Endodermal cell (in vitro differentiated cells): ENCODE measurements around the gene TSPAN3. TPM values are rescaled to one million over a fixed set of nuclear protein-coding genes. Genes with fewer than 3 reads are reported as not detected.

Experiments
- DNase-seq: peaks from one replicate; pipeline ENCODE4 v3.0.0-alpha.2; 2017
- H3K27ac ChIP-seq: 2 replicates; pipeline ENCODE4 v1.5.1; 2013; ENCODE audit warnings: mild to moderate bottlenecking, low read depth, low read length, moderate library complexity
- H3K27me3 ChIP-seq: 2 replicates; pipeline ENCODE4 v1.6.1; 2013; ENCODE audit warnings: mild to moderate bottlenecking, low read length, moderate library complexity; ENCODE audit not compliant: insufficient read depth, control insufficient read depth, poor library complexity, severe bottlenecking
- H3K36me3 ChIP-seq: 2 replicates; pipeline ENCODE4 v1.7.0; 2013; ENCODE audit warnings: mild to moderate bottlenecking, low read length, moderate library complexity; ENCODE audit not compliant: control insufficient read depth, insufficient read depth
- H3K4me1 ChIP-seq: one replicate; pipeline ENCODE4 v1.7.0; 2013; ENCODE audit warnings: low read length; ENCODE audit not compliant: control insufficient read depth, insufficient read depth
- H3K4me3 ChIP-seq: 2 replicates; pipeline ENCODE4 v1.5.1; 2013; ENCODE audit warnings: mild to moderate bottlenecking, low read length, moderate library complexity
- H3K9ac ChIP-seq: 2 replicates; pipeline ENCODE4 v1.6.1; 2013; ENCODE audit warnings: mild to moderate bottlenecking, low read length, moderate library complexity; ENCODE audit not compliant: poor library complexity, severe bottlenecking; ENCODE audit errors: extremely low read depth
- H3K9me3 ChIP-seq: 2 replicates; pipeline ENCODE4 v1.6.1; 2013; ENCODE audit warnings: mild to moderate bottlenecking, low read length, moderate library complexity; ENCODE audit not compliant: control insufficient read depth
- H3K27ac Mint-ChIP-seq: 2 replicates; pipeline ENCODE4 v1.8.0; 2020; ENCODE audit warnings: mixed read lengths
- H3K27me3 Mint-ChIP-seq: 2 replicates; pipeline ENCODE4 v1.8.0; 2021; ENCODE audit warnings: mild to moderate bottlenecking, mixed read lengths; ENCODE audit not compliant: insufficient read depth
- H3K36me3 Mint-ChIP-seq: 2 replicates; pipeline ENCODE4 v1.8.0; 2020; ENCODE audit warnings: low read depth, mixed read lengths
- H3K4me1 Mint-ChIP-seq: 2 replicates; pipeline ENCODE4 v1.8.0; 2020; ENCODE audit warnings: mixed read lengths
- H3K4me3 Mint-ChIP-seq: 2 replicates; pipeline ENCODE4 v1.8.0; 2020; ENCODE audit warnings: mild to moderate bottlenecking, moderate library complexity, mixed read lengths
- H3K9me3 Mint-ChIP-seq: 2 replicates; pipeline ENCODE4 v1.8.0; 2020; ENCODE audit warnings: mild to moderate bottlenecking, mixed read lengths
- CTCF ChIP-seq: fragments of 200-600 bp; sonication (generic); conservative IDR thresholded peaks from 2 replicates; pipeline ENCODE4 v1.5.0; 2021; ENCODE audit warnings: antibody characterized with exemption, mild to moderate bottlenecking
- WGBS, 2 experiments: methylation state at CpG; one replicate each; pipeline versions ENCODE4 v1.1.5 to v1.1.7; 2013; ENCODE audit warnings: missing lambda C conversion rate in 2 of 2, mixed read lengths in 1 of 2; ENCODE audit not compliant: insufficient coverage in 1 of 2, insufficient read length in 1 of 2; 5-methylcytosine and 5-hydroxymethylcytosine counted together
- total RNA-seq, 2 donors: library from RNA; stranded (reverse); fragmentation: NEBNext Ultra II Directional in 1 of 2; extraction: Animal tissue kit (Norgen Biotek cat#: 25700) in 1 of 2; gene quantifications; 2 replicates in 1 of 2; 3 replicates in 1 of 2; pipeline ENCODE4 v1.2.1, GENCODE V29; 2021

TSPAN3 gene
- total RNA-seq, 2 donors from 2014 or later = 188 to 211 TPM

- Histone ChIP-seq H3K27ac (no peak overlapping the region), H3K4me3 (no peak overlapping the region), H3K27me3 (no peaks in the 10 kb centered on the region), H3K9me3 (no peaks in the 10 kb centered on the region), H3K36me3 (no peaks in the 10 kb centered on the region), H3K4me1 (no peaks in the 10 kb centered on the region), H3K9ac (no peak overlapping the region)
- no peaks in the 10 kb centered on the region for H3K36me3 Mint-ChIP-seq
- H3K4me3 Mint-ChIP-seq = no peak overlapping the region
- no peak for TF ChIP-seq CTCF
- peaks cover 3% of the 10 kb centered on the region for H3K4me1 Mint-ChIP-seq
- 86 to 89% methylated on average over 1 to 6 of the region's 6 CpGs for WGBS, 2 experiments
- no peak overlapping the region for H3K27ac Mint-ChIP-seq
- peak; percentile 34 for DNase-seq
- H3K27me3 Mint-ChIP-seq = no peaks in the 10 kb centered on the region
- no peaks in the 10 kb centered on the region for H3K9me3 Mint-ChIP-seq
Observed at GRCh38 chr15:76994496-76994895, 76.4 kb downstream of the TSPAN3 start.

- Histone ChIP-seq H3K9me3 (no peaks in the 10 kb centered on the region), H3K27ac (no peak overlapping the region), H3K4me3 (no peak overlapping the region), H3K36me3 (no peaks in the 10 kb centered on the region), H3K4me1 (peaks cover 3% of the 10 kb centered on the region), H3K27me3 (no peaks in the 10 kb centered on the region), H3K9ac (no peak overlapping the region)
- DNase-seq = peak; percentile 32
- WGBS, 2 experiments = 92 to 93% methylated on average over 4 to 8 of the region's 8 CpGs
- no peaks in the 10 kb centered on the region for H3K36me3 Mint-ChIP-seq
- H3K27me3 Mint-ChIP-seq = no peaks in the 10 kb centered on the region
- H3K4me3 Mint-ChIP-seq = no peak overlapping the region
- H3K4me1 Mint-ChIP-seq = peaks cover 6% of the 10 kb centered on the region
- no peaks in the 10 kb centered on the region for H3K9me3 Mint-ChIP-seq
- TF ChIP-seq CTCF = no peak
- no peak overlapping the region for H3K27ac Mint-ChIP-seq
Observed at GRCh38 chr15:76994001-76994400, 76.9 kb downstream of the TSPAN3 start.

- Histone ChIP-seq H3K9me3 (no peaks in the 10 kb centered on the region), H3K36me3 (no peaks in the 10 kb centered on the region), H3K4me3 (no peak overlapping the region), H3K27me3 (no peaks in the 10 kb centered on the region), H3K9ac (no peak overlapping the region), H3K27ac (no peak overlapping the region), H3K4me1 (peaks cover 6% of the 10 kb centered on the region)
- peak; percentile 6 for DNase-seq
- no peak for TF ChIP-seq CTCF
- Mint-ChIP-seq H3K27ac (no peak overlapping the region), H3K27me3 (no peaks in the 10 kb centered on the region), H3K4me3 (no peak overlapping the region), H3K4me1 (peaks cover 14% of the 10 kb centered on the region), H3K36me3 (no peaks in the 10 kb centered on the region), H3K9me3 (no peaks in the 10 kb centered on the region)
- 94 to 100% methylated on average over 2 to 6 of the region's 6 CpGs for WGBS, 2 experiments
Observed at GRCh38 chr15:76993114-76993725, 77.7 kb downstream of the TSPAN3 start.
